Measurements from ENCODE around the gene ADAM8.

The ADAM8 gene

DNA sequence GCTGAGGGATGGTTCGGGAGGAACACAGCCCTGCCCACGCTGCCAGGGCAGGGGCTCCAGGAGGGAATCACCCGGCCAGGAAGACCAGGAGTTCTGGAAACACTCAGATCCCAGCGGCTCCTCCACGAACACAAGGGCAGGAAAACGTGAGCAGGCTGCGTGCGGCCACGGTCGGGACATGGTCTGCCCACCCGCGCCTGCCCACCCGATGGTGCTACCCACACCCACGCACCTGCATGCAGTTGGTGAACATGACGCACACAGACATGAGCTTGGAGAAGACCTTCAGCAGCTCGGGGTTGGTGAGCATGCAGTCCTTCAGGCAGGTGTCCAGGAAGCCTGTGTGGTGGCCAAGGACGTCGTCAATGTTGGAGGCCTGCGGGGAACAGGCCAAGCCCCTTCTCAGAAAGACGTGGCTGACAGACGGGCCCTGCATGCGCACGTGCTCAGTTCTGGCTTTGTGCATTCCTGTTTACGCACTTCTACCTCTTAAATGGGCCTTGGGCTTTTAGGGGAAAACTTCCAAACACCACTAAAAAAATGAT, 6.2 kb upstream of the ADAM8 start:
- DNase-seq (ENCODE audit: low read depth) = no peak
- no peak overlapping the region for H3K4me3 ChIP-seq (ENCODE audit: low read length)
- TF ChIP-seq CTCF (conservative IDR thresholded peaks at IDR 0.05; ENCODE audit: low read depth, low read length) = no peak

DNA sequence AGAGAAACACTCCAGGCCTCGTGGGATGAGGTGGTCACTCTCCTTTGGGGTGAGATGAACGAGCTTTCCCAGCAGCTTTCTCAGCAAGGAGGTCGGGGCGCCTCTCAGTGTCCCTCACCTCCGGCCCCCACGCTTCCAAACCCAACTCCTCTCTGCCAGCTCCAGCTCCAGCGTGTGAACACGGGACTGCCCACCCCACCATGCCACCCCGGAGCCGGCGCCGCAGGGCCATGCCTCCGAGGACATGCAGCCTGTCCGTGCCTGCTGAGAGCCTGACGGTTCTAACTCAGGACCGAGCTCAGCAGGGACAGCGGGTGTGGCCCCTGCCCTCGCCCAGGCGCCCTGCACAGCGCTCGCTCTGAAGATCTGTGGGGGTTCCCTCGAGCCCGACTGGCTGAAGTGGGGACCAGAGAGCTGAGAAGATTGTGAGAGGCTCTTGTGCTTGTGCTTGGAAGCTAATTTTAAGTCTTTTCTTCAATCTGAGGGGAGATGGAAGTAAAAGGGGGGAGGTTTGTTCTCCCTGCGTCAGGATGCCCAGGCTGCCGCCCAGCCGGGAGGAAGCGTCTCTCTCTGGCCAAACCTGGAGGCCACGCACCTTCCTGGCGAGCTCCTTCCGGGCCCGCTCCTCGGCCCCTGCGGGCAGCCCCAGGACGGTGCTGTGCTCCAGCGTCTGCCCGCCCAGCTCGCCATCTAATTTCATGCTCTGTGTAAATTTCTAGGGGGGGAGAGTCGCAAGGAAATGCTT, 5.1 kb upstream of the ADAM8 start:
- DNase-seq (ENCODE audit: low read depth) = no peak
- no peak for TF ChIP-seq CTCF (conservative IDR thresholded peaks at IDR 0.05; ENCODE audit: low read depth, low read length)

GRCh38 chr10:133281084-133281483, 4.4 kb upstream of the ADAM8 start:
- no peak for TF ChIP-seq CTCF (conservative IDR thresholded peaks at IDR 0.05; ENCODE audit: low read depth, low read length)
- H3K4me3 ChIP-seq (ENCODE audit: low read length) = no peak overlapping the region
- no peak for DNase-seq (ENCODE audit: low read depth)

More for the DNA sequence above, 5.1 kb upstream of the ADAM8 start:
- no peak overlapping the region for H3K4me3 ChIP-seq (ENCODE audit: low read length)

DNA sequence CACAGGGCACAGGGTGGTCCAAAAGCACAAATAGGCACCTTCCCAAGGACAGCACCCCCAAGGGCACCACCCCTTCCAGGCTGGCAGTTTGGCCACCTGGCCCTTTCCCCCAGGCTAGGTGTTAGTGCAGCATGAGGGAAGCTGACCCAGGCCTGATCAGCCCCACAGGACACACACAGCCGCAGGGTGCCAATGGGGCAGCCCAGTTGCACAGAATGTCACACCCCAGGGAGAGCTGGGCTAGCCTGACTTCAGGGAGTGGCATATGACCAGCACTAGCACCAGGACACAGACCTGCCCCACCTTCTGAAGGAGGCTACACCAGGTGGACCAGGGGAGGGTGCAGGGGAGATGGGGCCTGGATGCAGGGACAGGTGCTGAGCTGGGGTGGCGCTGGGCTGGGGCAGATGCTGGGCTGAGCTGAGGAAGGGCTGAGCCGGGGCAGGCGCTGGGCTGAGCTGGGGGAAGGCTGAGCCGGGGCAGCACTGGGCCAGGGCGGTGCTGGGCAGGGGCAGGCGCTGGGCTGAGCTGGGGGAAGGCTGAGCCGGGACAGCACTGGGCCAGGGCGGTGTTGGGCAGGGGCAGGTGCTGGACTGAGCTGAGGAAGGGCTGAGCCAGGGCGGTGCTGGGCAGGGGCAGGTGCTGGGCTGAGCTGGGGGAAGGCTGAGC, 3.9 kb upstream of the ADAM8 start:
- H3K4me3 ChIP-seq (ENCODE audit: low read length) = no peak overlapping the region
- no peak for TF ChIP-seq CTCF (conservative IDR thresholded peaks at IDR 0.05; ENCODE audit: low read depth, low read length)
- DNase-seq (ENCODE audit: low read depth) = no peak

GRCh38 chr10:133279326-133280226, 2.9 kb upstream of the ADAM8 start:
- no peak overlapping the region for H3K4me3 ChIP-seq (ENCODE audit: low read length)
- TF ChIP-seq CTCF (conservative IDR thresholded peaks at IDR 0.05; ENCODE audit: low read depth, low read length) = no peak
- no peak for DNase-seq (ENCODE audit: low read depth)

DNA sequence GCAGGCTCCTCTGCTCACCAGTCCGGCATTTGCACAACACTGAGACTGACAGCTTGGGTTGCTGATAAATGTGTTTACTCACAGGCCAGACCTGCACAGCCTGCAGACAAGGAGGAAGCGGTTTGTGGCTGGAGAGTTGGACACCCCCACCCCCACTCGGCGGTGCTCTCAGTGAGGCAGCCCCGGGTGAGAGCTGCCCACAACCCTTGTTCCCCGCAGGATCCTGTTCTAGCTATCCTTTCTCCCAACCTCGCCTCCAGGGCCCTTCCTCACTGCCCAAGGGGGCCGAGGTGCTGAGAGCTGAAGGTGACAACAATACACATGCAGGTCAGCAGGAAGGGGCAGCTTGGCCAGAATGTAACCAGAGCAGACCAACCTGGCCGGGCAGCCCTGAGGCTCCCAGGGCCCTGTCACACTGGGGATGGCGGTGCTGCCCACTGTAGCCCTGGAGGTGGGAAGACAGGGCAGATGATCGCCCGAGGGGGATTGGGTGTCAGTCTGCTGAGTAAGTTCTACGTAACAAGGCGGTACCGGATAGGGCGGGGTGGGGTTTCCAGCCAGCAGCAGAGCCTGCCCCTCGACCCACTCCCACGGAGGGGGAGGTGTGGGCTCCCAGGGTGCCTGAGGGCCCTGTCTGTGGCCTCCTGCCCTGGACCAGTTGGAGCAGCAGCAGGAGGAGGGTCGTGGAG, 2.1 kb upstream of the ADAM8 start:
- H3K4me3 ChIP-seq (ENCODE audit: low read length) = no peak overlapping the region
- TF ChIP-seq CTCF (conservative IDR thresholded peaks at IDR 0.05; ENCODE audit: low read depth, low read length) = no peak

More for the DNA sequence above, 2.1 kb upstream of the ADAM8 start:
- DNase-seq (ENCODE audit: low read depth) = no peak
